H7 (cell line): ENCODE measurements around the gene VAV2. TPM values are rescaled to one million over a fixed set of nuclear protein-coding genes. Genes with fewer than 3 reads are reported as not detected.

Source experiments
- DNase-seq: peaks from one replicate; pipeline ENCODE4 v3.0.0; 2012
- H3K27me3 ChIP-seq: 2 replicates; pipeline ENCODE4 v1.6.0; 2011; ENCODE audit warnings: mild to moderate bottlenecking, low read length; ENCODE audit not compliant: control insufficient read depth, insufficient read depth
- H3K36me3 ChIP-seq: replicated peaks from 2 replicates; pipeline ENCODE4 v1.5.1; 2011; ENCODE audit warnings: low read length; ENCODE audit not compliant: control insufficient read depth, insufficient read depth
- H3K4me3 ChIP-seq: 2 replicates; pipeline ENCODE4 v1.5.1; 2011; ENCODE audit warnings: low read depth, mild to moderate bottlenecking, control low read depth, low read length, moderate library complexity; ENCODE audit not compliant: insufficient read depth
- total RNA-seq: library from RNA; depleted of rRNA; stranded (reverse); fragments of >200 nt; shearing (Covaris generic); gene quantifications from 2 replicates; pipeline ENCODE4 v1.2.3, GENCODE V29; 2014

Gene VAV2
- total RNA-seq, 1 experiment from 2014 or later = 17.7 TPM

GRCh38 chr9:133870598-133871595, 121.2 kb downstream of the VAV2 start:
- Histone ChIP-seq H3K27me3 (no peaks in the 10 kb centered on the region), H3K4me3 (no peak overlapping the region), H3K36me3 (no peaks in the 10 kb centered on the region; the same call in 1 of the 2 replicates)
- DNase-seq = no peak

- Histone ChIP-seq H3K4me3 (no peak overlapping the region), H3K36me3 (no peaks in the 10 kb centered on the region; the same call in 1 of the 2 replicates), H3K27me3 (no peaks in the 10 kb centered on the region)
- DNase-seq = no peak
These were observed 122.3 kb downstream of the VAV2 start for GRCh38 chr9:133869674-133870405.

GRCh38 chr9:133868203-133868602, 123.9 kb downstream of the VAV2 start:
- Histone ChIP-seq H3K4me3 (no peak overlapping the region), H3K27me3 (no peaks in the 10 kb centered on the region), H3K36me3 (no peaks in the 10 kb centered on the region; the same call in 1 of the 2 replicates)
- no peak for DNase-seq

GRCh38 chr9:133866946-133867345, 125.2 kb downstream of the VAV2 start:
- no peaks in the 10 kb centered on the region for H3K27me3 ChIP-seq
- no peak overlapping the region for H3K4me3 ChIP-seq
- H3K36me3 ChIP-seq = no peaks in the 10 kb centered on the region; the same call in 1 of the 2 replicates
- no peak for DNase-seq

GRCh38 chr9:133864011-133864410, 128.1 kb downstream of the VAV2 start:
- DNase-seq = peak; percentile 73
- H3K4me3 ChIP-seq = no peak overlapping the region
- H3K36me3 ChIP-seq = no peaks in the 10 kb centered on the region; the same call in 1 of the 2 replicates
- no peaks in the 10 kb centered on the region for H3K27me3 ChIP-seq

- DNase-seq = no peak
- H3K4me3 ChIP-seq = no peak overlapping the region
- no peaks in the 10 kb centered on the region; the same call in 1 of the 2 replicates for H3K36me3 ChIP-seq
- H3K27me3 ChIP-seq = no peaks in the 10 kb centered on the region
These were observed 128.9 kb downstream of the VAV2 start for GRCh38 chr9:133863257-133863592.

GRCh38 chr9:133862585-133863256, 129.4 kb downstream of the VAV2 start:
- H3K27me3 ChIP-seq = no peaks in the 10 kb centered on the region
- no peak for DNase-seq
- no peaks in the 10 kb centered on the region; the same call in 1 of the 2 replicates for H3K36me3 ChIP-seq
- H3K4me3 ChIP-seq = no peak overlapping the region

GRCh38 chr9:133861692-133862091, 130.4 kb downstream of the VAV2 start:
- no peak for DNase-seq
- no peaks in the 10 kb centered on the region for H3K27me3 ChIP-seq
- no peaks in the 10 kb centered on the region; the same call in 1 of the 2 replicates for H3K36me3 ChIP-seq
- no peak overlapping the region for H3K4me3 ChIP-seq

- no peaks in the 10 kb centered on the region; the same call in 1 of the 2 replicates for H3K36me3 ChIP-seq
- DNase-seq = peak; percentile 80
- no peaks in the 10 kb centered on the region for H3K27me3 ChIP-seq
- H3K4me3 ChIP-seq = no peak overlapping the region
These were observed 131.0 kb downstream of the VAV2 start for GRCh38 chr9:133861086-133861485.

- DNase-seq = no peak
- H3K27me3 ChIP-seq = no peaks in the 10 kb centered on the region
- H3K36me3 ChIP-seq = no peaks in the 10 kb centered on the region; the same call in 1 of the 2 replicates
- no peak overlapping the region for H3K4me3 ChIP-seq
These were observed 133.4 kb downstream of the VAV2 start for GRCh38 chr9:133858771-133859170.

- Histone ChIP-seq H3K36me3 (no peaks in the 10 kb centered on the region; the same call in 1 of the 2 replicates), H3K4me3 (no peak overlapping the region), H3K27me3 (no peaks in the 10 kb centered on the region)
- DNase-seq = no peak
These were observed 134.5 kb downstream of the VAV2 start for GRCh38 chr9:133857639-133858038.

GRCh38 chr9:133856798-133857197, 135.3 kb downstream of the VAV2 start:
- Histone ChIP-seq H3K4me3 (no peak overlapping the region), H3K27me3 (no peaks in the 10 kb centered on the region), H3K36me3 (no peaks in the 10 kb centered on the region; the same call in 1 of the 2 replicates)
- no peak for DNase-seq

GRCh38 chr9:133855802-133856521, 136.2 kb downstream of the VAV2 start:
- H3K4me3 ChIP-seq = no peak overlapping the region
- H3K27me3 ChIP-seq = no peaks in the 10 kb centered on the region
- H3K36me3 ChIP-seq = no peaks in the 10 kb centered on the region; the same call in 1 of the 2 replicates
- DNase-seq = no peak

- H3K4me3 ChIP-seq = no peak overlapping the region
- DNase-seq = no peak
- H3K27me3 ChIP-seq = no peaks in the 10 kb centered on the region
- no peaks in the 10 kb centered on the region; the same call in 1 of the 2 replicates for H3K36me3 ChIP-seq
These were observed 136.8 kb downstream of the VAV2 start for GRCh38 chr9:133855371-133855770.
